PC-3 (cell line): ENCODE measurements around the gene SOS1. TPM values are rescaled to one million over a fixed set of nuclear protein-coding genes. Genes with fewer than 3 reads are reported as not detected.

Source experiments
- ATAC-seq: fragments of 200-7000 bp; cut with Tn5 transposase; 2 replicates; pipeline ENCODE4 v1.9.1; 2020; ENCODE audit warnings: mild to moderate bottlenecking, moderate library complexity
- BruUV-seq: library from RNA; stranded (reverse); fragments of 400-500 nt; replicated peaks from 2 replicates; lab custom pipeline; 2021; lab: Mats Ljungman, UMichigan
- CTCF ChIA-PET: fragments of 300-600 bp; sonication (Branson Sonifier 250); formaldehyde crosslinking; loops from one replicate; lab custom pipeline; 2022; ENCODE audit warnings: antibody characterized with exemption; lab: Charles Lee
- POLR2A ChIA-PET: fragments of 300-600 bp; sonication (Branson Sonifier 250); formaldehyde crosslinking; loops from one replicate; lab custom pipeline; 2022; ENCODE audit warnings: antibody characterized with exemption; ENCODE audit not compliant: unreplicated experiment; lab: Charles Lee
- DNase-seq: peaks from one replicate; pipeline ENCODE4 v3.0.0-alpha.2; 2015
- H2AFZ ChIP-seq: fragments of 300-600 bp; sonication (generic); 2 replicates; pipeline ENCODE4 v1.6.0; 2016; ENCODE audit warnings: antibody characterized with exemption, low read length
- H3F3A ChIP-seq: fragments of 300-600 bp; sonication (generic); one replicate; pipeline ENCODE4 v1.6.0; 2017; ENCODE audit warnings: antibody characterized with exemption, low read length, control low read depth, mild to moderate bottlenecking; ENCODE audit not compliant: unreplicated experiment
- H3K27ac ChIP-seq: fragments of 300-600 bp; sonication (generic); 2 replicates; pipeline ENCODE4 v1.5.1; 2016; ENCODE audit warnings: mild to moderate bottlenecking, low read length
- H3K27me3 ChIP-seq: fragments of 300-600 bp; sonication (generic); 2 replicates; pipeline ENCODE4 v1.6.1; 2016; ENCODE audit warnings: low read length, mixed read lengths
- H3K36me3 ChIP-seq: fragments of 300-600 bp; sonication (generic); 2 replicates; pipeline ENCODE4 v1.6.1; 2016; ENCODE audit warnings: low read depth, mixed run types, low read length, mixed read lengths
- H3K4me1 ChIP-seq: fragments of 300-600 bp; sonication (generic); 2 replicates; pipeline ENCODE4 v1.5.1; 2016; ENCODE audit warnings: low read length; ENCODE audit not compliant: insufficient read depth
- H3K4me2 ChIP-seq: fragments of 300-600 bp; sonication (generic); 2 replicates; pipeline ENCODE4 v1.6.0; 2016; ENCODE audit warnings: low read length
- H3K4me3 ChIP-seq: fragments of 300-600 bp; sonication (generic); 2 replicates; pipeline ENCODE4 v1.5.1; 2016; ENCODE audit warnings: mild to moderate bottlenecking, low read length, mixed read lengths
- H3K79me2 ChIP-seq: fragments of 300-600 bp; sonication (generic); 2 replicates; pipeline ENCODE4 v1.6.1; 2017; ENCODE audit warnings: low read length, mixed read lengths
- H3K9ac ChIP-seq: fragments of 300-600 bp; sonication (generic); 2 replicates; pipeline ENCODE4 v1.6.0; 2016; ENCODE audit warnings: mild to moderate bottlenecking, low read length
- H3K9me2 ChIP-seq: fragments of 300-600 bp; sonication (generic); replicated peaks from 2 replicates; pipeline ENCODE4 v1.6.1; 2016; ENCODE audit warnings: mixed run types, low read length, mixed read lengths
- H3K9me3 ChIP-seq: fragments of 300-600 bp; sonication (generic); 2 replicates; pipeline ENCODE4 v1.6.1; 2016; ENCODE audit warnings: low read length, mixed read lengths
- H4K20me1 ChIP-seq: fragments of 300-600 bp; sonication (generic); 2 replicates; pipeline ENCODE4 v1.6.1; 2016; ENCODE audit warnings: low read length, mixed read lengths
- EZH2 ChIP-seq: fragments of 300-600 bp; sonication (generic); IDR thresholded peaks from one replicate; pipeline ENCODE4 v1.6.1; 2017; ENCODE audit warnings: antibody characterized with exemption, mild to moderate bottlenecking, low read length; ENCODE audit not compliant: unreplicated experiment
- EZH2phosphoT487 ChIP-seq: fragments of 300-600 bp; sonication (generic); IDR thresholded peaks from 2 replicates; pipeline ENCODE4 v1.6.1; 2018; ENCODE audit warnings: mild to moderate bottlenecking, antibody characterized with exemption, low read length, borderline replicate concordance
- intact Hi-C: fragments of 100-400 bp; cut with micrococcal nuclease; formaldehyde crosslinking; loops from 2 replicates; pipeline ENCODE4 v1.9.0; 2023
- total RNA-seq: library from RNA; depleted of rRNA; stranded (reverse); fragments of >200 nt; gene quantifications from 2 replicates; pipeline ENCODE4 v1.2.3, GENCODE V29; 2014
- TF ChIP-seq, protein P1 (sequence below): fragments of 300-600 bp; sonication (generic); conservative IDR thresholded peaks from 2 replicates; pipeline ENCODE4 v1.5.1; 2017; ENCODE audit warnings: antibody characterized with exemption, low read depth, mild to moderate bottlenecking, low read length

SOS1 gene
- total RNA-seq, 1 experiment from 2014 or later, result 9.7 TPM

DNA sequence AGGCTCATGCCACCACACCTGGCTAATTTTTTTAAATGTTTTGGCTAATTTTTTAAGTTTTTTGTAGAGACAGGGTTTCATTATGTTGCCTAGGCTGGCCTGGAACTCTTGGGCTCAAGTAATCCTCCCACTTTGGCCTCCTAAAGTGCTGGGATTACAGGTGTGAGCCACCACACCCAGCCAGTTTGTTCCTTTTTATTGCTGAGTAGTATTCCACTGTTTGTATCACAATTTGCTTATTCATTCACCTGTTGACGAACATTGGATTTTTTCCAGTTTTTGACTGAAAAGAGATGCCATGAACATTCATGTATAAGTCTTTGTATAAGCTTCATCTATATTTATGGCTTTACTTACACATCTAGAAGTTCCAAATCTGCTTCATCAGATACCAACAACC lies 5.3 kb downstream of the SOS1 start:
- TF ChIP-seq, protein P1, sequence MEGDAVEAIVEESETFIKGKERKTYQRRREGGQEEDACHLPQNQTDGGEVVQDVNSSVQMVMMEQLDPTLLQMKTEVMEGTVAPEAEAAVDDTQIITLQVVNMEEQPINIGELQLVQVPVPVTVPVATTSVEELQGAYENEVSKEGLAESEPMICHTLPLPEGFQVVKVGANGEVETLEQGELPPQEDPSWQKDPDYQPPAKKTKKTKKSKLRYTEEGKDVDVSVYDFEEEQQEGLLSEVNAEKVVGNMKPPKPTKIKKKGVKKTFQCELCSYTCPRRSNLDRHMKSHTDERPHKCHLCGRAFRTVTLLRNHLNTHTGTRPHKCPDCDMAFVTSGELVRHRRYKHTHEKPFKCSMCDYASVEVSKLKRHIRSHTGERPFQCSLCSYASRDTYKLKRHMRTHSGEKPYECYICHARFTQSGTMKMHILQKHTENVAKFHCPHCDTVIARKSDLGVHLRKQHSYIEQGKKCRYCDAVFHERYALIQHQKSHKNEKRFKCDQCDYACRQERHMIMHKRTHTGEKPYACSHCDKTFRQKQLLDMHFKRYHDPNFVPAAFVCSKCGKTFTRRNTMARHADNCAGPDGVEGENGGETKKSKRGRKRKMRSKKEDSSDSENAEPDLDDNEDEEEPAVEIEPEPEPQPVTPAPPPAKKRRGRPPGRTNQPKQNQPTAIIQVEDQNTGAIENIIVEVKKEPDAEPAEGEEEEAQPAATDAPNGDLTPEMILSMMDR, result no peak
- Histone ChIP-seq H3K4me3 (no peak overlapping the region), H3K9me2 (no peaks in the 10 kb centered on the region), H3K27ac (no peak overlapping the region), H3K4me1 (peaks cover 12% of the 10 kb centered on the region), H3K27me3 (no peaks in the 10 kb centered on the region), H2AFZ (no peak overlapping the region), H3F3A (no peaks in the 10 kb centered on the region), H3K9me3 (no peaks in the 10 kb centered on the region), H3K36me3 (peaks cover 5% of the 10 kb centered on the region; the same call in 1 of the 2 replicates), H3K4me2 (no peak overlapping the region), H3K79me2 (peaks cover 82% of the 10 kb centered on the region), H3K9ac (no peak overlapping the region), H4K20me1 (peaks cover 22% of the 10 kb centered on the region; the same call in 1 of the 2 replicates)
- ChIA-PET POLR2A (no interaction called here), CTCF (no interaction called here)
- no peak for ATAC-seq
- no TSS peak for BruUV-seq
- intact Hi-C loops, result no loop called here
- no peak for DNase-seq

DNA sequence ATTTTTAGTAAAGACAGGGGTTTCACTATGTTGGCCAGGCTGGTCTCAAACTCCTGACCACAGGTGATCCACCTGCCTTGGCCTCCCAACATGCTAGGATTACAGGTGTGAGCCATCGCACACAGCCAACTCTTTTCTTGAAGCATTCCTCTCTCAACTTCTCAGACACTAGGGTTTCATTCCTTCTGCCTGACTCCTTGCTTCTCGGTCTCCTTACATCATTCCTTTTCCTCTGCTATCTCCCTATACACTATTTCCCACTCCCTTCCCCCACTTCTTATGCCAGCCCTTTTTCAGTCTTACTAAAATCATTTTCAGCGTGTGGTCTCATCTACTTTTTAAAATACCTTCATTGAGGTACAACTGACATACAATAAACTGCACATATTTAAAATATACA lies 6.1 kb downstream of the SOS1 start:
- no peak overlapping the region for H3K27ac ChIP-seq
- H3K9me2 ChIP-seq, result no peaks in the 10 kb centered on the region
- DNase-seq (no peak), ATAC-seq (no peak)
- TF ChIP-seq, protein P1, result no peak
- TF ChIP-seq EZH2phosphoT487, result no peak
- no peak for TF ChIP-seq EZH2
- peaks cover 84% of the 10 kb centered on the region for H3K79me2 ChIP-seq
- ChIA-PET POLR2A (no interaction called here), CTCF (no interaction called here)
- H3K9me3 ChIP-seq, result no peaks in the 10 kb centered on the region
- H3F3A ChIP-seq, result no peaks in the 10 kb centered on the region
- H3K4me3 ChIP-seq, result no peak overlapping the region
- BruUV-seq, result no TSS peak
- no peaks in the 10 kb centered on the region for H3K27me3 ChIP-seq
- H3K36me3 ChIP-seq, result peaks cover 5% of the 10 kb centered on the region; the same call in 1 of the 2 replicates
- peaks cover 22% of the 10 kb centered on the region; the same call in 1 of the 2 replicates for H4K20me1 ChIP-seq
- intact Hi-C loops, result no loop called here
- H2AFZ ChIP-seq, result no peak overlapping the region
- no peak overlapping the region for H3K4me2 ChIP-seq
- H3K4me1 ChIP-seq, result peaks cover 12% of the 10 kb centered on the region
- no peak overlapping the region for H3K9ac ChIP-seq

DNA sequence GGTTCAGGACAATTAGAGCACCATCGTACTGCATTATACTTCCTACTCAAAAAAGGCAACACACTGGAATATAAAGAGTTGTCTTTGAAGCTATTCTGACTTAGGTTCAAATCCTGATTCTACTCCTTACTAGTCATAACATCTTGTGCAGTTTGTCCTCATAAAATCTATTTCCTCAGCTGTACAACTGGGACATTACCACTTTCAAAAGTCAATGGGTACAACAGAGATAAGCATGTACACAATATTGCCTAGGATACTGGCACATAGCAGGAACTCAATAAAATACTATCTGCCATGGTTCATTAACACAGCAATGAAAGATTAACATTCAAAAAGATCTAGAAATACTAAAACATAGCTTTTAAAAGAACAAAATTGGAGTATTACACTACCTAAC lies 11.3 kb downstream of the SOS1 start:
- BruUV-seq, result no TSS peak
- intact Hi-C loops, result loop anchor here (5.0 kb wide), 1 partner anchor 42 kb away; no protein-coding TSS in a partner anchor
- Histone ChIP-seq H3K9me3 (no peaks in the 10 kb centered on the region), H3K9ac (no peak overlapping the region), H2AFZ (no peak overlapping the region), H4K20me1 (no peaks in the 10 kb centered on the region), H3K4me3 (no peak overlapping the region), H3F3A (no peaks in the 10 kb centered on the region), H3K4me1 (no peaks in the 10 kb centered on the region), H3K36me3 (peaks cover 5% of the 10 kb centered on the region; the same call in 1 of the 2 replicates), H3K79me2 (peaks cover 79% of the 10 kb centered on the region), H3K9me2 (no peaks in the 10 kb centered on the region), H3K27ac (no peak overlapping the region), H3K27me3 (no peaks in the 10 kb centered on the region), H3K4me2 (no peak overlapping the region)
- ATAC-seq (no peak), DNase-seq (no peak)
- TF ChIP-seq EZH2phosphoT487 (no peak), EZH2 (no peak)
- TF ChIP-seq, protein P1, result no peak
- ChIA-PET POLR2A (no interaction called here), CTCF (no interaction called here)
